IMR-90 (cell line): ENCODE results near the gene LGALS14. TPM values are rescaled to one million over a fixed set of nuclear protein-coding genes. Genes with fewer than 3 reads are reported as not detected.

Experiments used
- ATAC-seq: fragments of 200-7000 bp; cut with Tn5 transposase; 2 replicates; pipeline ENCODE4 v1.9.1; 2020; ENCODE audit warnings: low read depth, mild to moderate bottlenecking, moderate library complexity
- BruUV-seq: library from RNA; stranded (reverse); fragments of 400-500 nt; replicated peaks from 2 replicates; lab custom pipeline; 2021; lab: Mats Ljungman, UMichigan
- CTCF ChIA-PET: fragments of 300-600 bp; formaldehyde crosslinking; extraction: SDS; loops from one replicate; lab custom pipeline; 2021; ENCODE audit warnings: antibody characterized with exemption; lab: Yijun Ruan, JAX
- POLR2A ChIA-PET: fragments of 300-600 bp; sonication (Branson Sonifier 250); formaldehyde crosslinking; loops from one replicate; lab custom pipeline; 2022; ENCODE audit warnings: antibody characterized with exemption; ENCODE audit not compliant: unreplicated experiment; lab: Charles Lee
- DNase-seq: peaks from one replicate; pipeline ENCODE4 v3.0.0; 2013
- H2AFZ ChIP-seq: replicated peaks from 2 replicates; pipeline ENCODE3; 2013; ENCODE audit warnings: low read length, mild to moderate bottlenecking; ENCODE audit not compliant: poor library complexity
- H2AK5ac ChIP-seq: 2 replicates; pipeline ENCODE4 v1.6.1; 2013; ENCODE audit warnings: low read depth, low read length, inconsistent platforms
- H2AK9ac ChIP-seq: replicated peaks from 2 replicates; pipeline ENCODE3; 2013; ENCODE audit warnings: mild to moderate bottlenecking, low read depth, low read length, moderate library complexity; ENCODE audit not compliant: poor library complexity
- H2BK120ac ChIP-seq: 2 replicates; pipeline ENCODE4 v1.6.1; 2013; ENCODE audit warnings: low read depth, low read length, inconsistent platforms
- H2BK15ac ChIP-seq: 3 replicates; pipeline ENCODE4 v1.6.1; 2013; ENCODE audit warnings: low read depth, low read length, inconsistent platforms
- H2BK20ac ChIP-seq: 2 replicates; pipeline ENCODE4 v1.6.1; 2013; ENCODE audit warnings: low read depth, mild to moderate bottlenecking, inconsistent platforms, low read length, moderate library complexity
- H2BK5ac ChIP-seq: 2 replicates; pipeline ENCODE4 v1.6.1; 2013; ENCODE audit warnings: mild to moderate bottlenecking, low read depth, low read length, inconsistent platforms; ENCODE audit not compliant: poor library complexity, severe bottlenecking
- H3K14ac ChIP-seq: replicated peaks from 2 replicates; pipeline ENCODE4 v1.6.1; 2013; ENCODE audit warnings: low read depth, low read length, inconsistent platforms
- H3K18ac ChIP-seq: 2 replicates; pipeline ENCODE4 v1.6.1; 2013; ENCODE audit warnings: low read depth, low read length, control low read depth
- H3K23ac ChIP-seq: 2 replicates; pipeline ENCODE4 v1.6.1; 2013; ENCODE audit warnings: low read depth, low read length, inconsistent platforms
- H3K27ac ChIP-seq: 2 replicates; pipeline ENCODE4 v1.5.1; 2013; ENCODE audit warnings: mild to moderate bottlenecking, control low read depth, low read length; ENCODE audit not compliant: insufficient read depth
- H3K27me3 ChIP-seq: 2 replicates; pipeline ENCODE4 v1.6.1; 2013; ENCODE audit warnings: low read length; ENCODE audit not compliant: control insufficient read depth, insufficient read depth
- H3K36me3 ChIP-seq: 2 replicates; pipeline ENCODE4 v1.6.1; 2013; ENCODE audit warnings: low read length, mixed read lengths; ENCODE audit not compliant: control insufficient read depth, insufficient read depth
- H3K4ac ChIP-seq: 2 replicates; pipeline ENCODE4 v1.6.1; 2013; ENCODE audit warnings: low read depth, low read length, inconsistent platforms
- H3K4me1 ChIP-seq: 2 replicates; pipeline ENCODE4 v1.6.1; 2013; ENCODE audit warnings: low read length, mixed read lengths; ENCODE audit not compliant: control insufficient read depth, insufficient read depth
- H3K4me2 ChIP-seq: 2 replicates; pipeline ENCODE4 v1.6.1; 2013; ENCODE audit warnings: low read depth, mild to moderate bottlenecking, control low read depth, low read length, moderate library complexity
- H3K4me3 ChIP-seq: 2 replicates; pipeline ENCODE4 v1.5.1; 2013; ENCODE audit warnings: low read depth, mild to moderate bottlenecking, control low read depth, low read length, moderate library complexity; ENCODE audit not compliant: insufficient read depth
- H3K56ac ChIP-seq: 2 replicates; pipeline ENCODE4 v1.6.1; 2013; ENCODE audit warnings: low read length, inconsistent platforms; ENCODE audit not compliant: insufficient read depth; ENCODE audit errors: extremely low read depth
- H3K79me1 ChIP-seq, 2 experiments: 2 replicates each; pipeline ENCODE4 v1.6.1; 2013; ENCODE audit warnings: low read length in 2 of 2, inconsistent platforms in 1 of 2, low read depth in 1 of 2
- H3K9ac ChIP-seq: 2 replicates; pipeline ENCODE4 v1.6.1; 2013; ENCODE audit warnings: low read depth, low read length, control low read depth
- H3K9me1 ChIP-seq: 2 replicates; pipeline ENCODE4 v1.6.1; 2013; ENCODE audit warnings: low read length, inconsistent platforms; ENCODE audit not compliant: insufficient read depth
- H3K9me3 ChIP-seq: 2 replicates; pipeline ENCODE4 v1.6.1; 2013; ENCODE audit warnings: low read length; ENCODE audit not compliant: control insufficient read depth, insufficient read depth
- H4K20me1 ChIP-seq: 2 replicates; pipeline ENCODE4 v1.6.1; 2013; ENCODE audit warnings: low read length, inconsistent platforms; ENCODE audit not compliant: insufficient read depth
- H4K5ac ChIP-seq: 2 replicates; pipeline ENCODE4 v1.6.1; 2013; ENCODE audit warnings: mild to moderate bottlenecking, low read depth, low read length, control low read depth
- H4K8ac ChIP-seq, 2 experiments: 2 replicates each; pipeline ENCODE4 v1.6.1; 2013; ENCODE audit warnings: low read depth in 2 of 2, low read length in 2 of 2, control low read depth in 1 of 2, inconsistent platforms in 1 of 2
- H4K91ac ChIP-seq: 2 replicates; pipeline ENCODE4 v1.6.1; 2013; ENCODE audit warnings: low read depth, low read length, inconsistent platforms; ENCODE audit not compliant: insufficient read depth
- CHD1 ChIP-seq: IDR thresholded peaks from 2 replicates; pipeline ENCODE4 v1.6.1; 2012; ENCODE audit warnings: low read depth, low read length, improper control_type of control experiment
- CTCF ChIP-seq: conservative IDR thresholded peaks from 2 replicates; pipeline ENCODE4 v1.5.1; 2012; ENCODE audit warnings: mild to moderate bottlenecking, low read depth, low read length, improper control_type of control experiment
- ELK1 ChIP-seq: fragments of 150-350 bp; IDR thresholded peaks from 2 replicates; pipeline ENCODE4 v1.6.1; 2016; ENCODE audit warnings: low read depth, mild to moderate bottlenecking, low read length, moderate library complexity, borderline replicate concordance
- MAFK ChIP-seq: IDR thresholded peaks from 2 replicates; pipeline ENCODE4 v1.6.1; 2012; ENCODE audit warnings: low read depth, low read length, improper control_type of control experiment
- MXI1 ChIP-seq: IDR thresholded peaks from 2 replicates; pipeline ENCODE4 v1.6.1; 2012; ENCODE audit warnings: low read depth, mild to moderate bottlenecking, low read length, moderate library complexity, borderline replicate concordance
- RAD21 ChIP-seq: IDR thresholded peaks from 2 replicates; pipeline ENCODE4 v1.6.1; 2012; ENCODE audit warnings: low read length, improper control_type of control experiment
- SMC3 ChIP-seq: fragments of 150-350 bp; IDR thresholded peaks from 2 replicates; pipeline ENCODE4 v1.6.1; 2016; ENCODE audit warnings: low read depth, mild to moderate bottlenecking, antibody characterized with exemption, low read length, moderate library complexity
- WGBS, 2 experiments: methylation state at CpG; one replicate each; pipeline versions ENCODE4 v1.1.5 to v1.1.7; 2013; ENCODE audit warnings: missing lambda C conversion rate in 2 of 2; ENCODE audit not compliant: insufficient read length in 1 of 2; ENCODE audit errors: extremely low coverage in 2 of 2; 5-methylcytosine and 5-hydroxymethylcytosine counted together
- dilution Hi-C: fragments of 300-500 bp; cut with HindIII; formaldehyde crosslinking; loops from one replicate; pipeline ENCODE4 v1.14.3; 2018; ENCODE audit warnings: low sequenced_read_pairs; ENCODE audit not compliant: unreplicated experiment
- in situ Hi-C: fragments of 300-500 bp; cut with MboI; formaldehyde crosslinking; loops from 3 replicates; pipeline ENCODE4 v1.14.3; 2019; ENCODE audit warnings: low sequenced_read_pairs, inconsistent platforms, mixed read lengths
- intact Hi-C: fragments of 100-400 bp; cut with micrococcal nuclease; formaldehyde crosslinking; loops from 2 replicates; pipeline ENCODE4 v1.10.0; 2022
- polyA plus RNA-seq, 3 experiments: library from polyadenylated mRNA; depleted of rRNA; stranded (reverse); fragments of >200 nt; gene quantifications; 2 replicates each; pipeline ENCODE4 v1.2.3, GENCODE V29; 2012; ENCODE audit warnings: low replicate concordance in 1 of 3
- total RNA-seq: library from RNA; depleted of rRNA; stranded (reverse); fragments of >200 nt; gene quantifications from 2 replicates; pipeline ENCODE4 v1.2.3, GENCODE V29; 2012

The LGALS14 gene
- total and polyA plus RNA-seq, 2 of the 4 experiments (the other 2 are of a cell fraction): not detected

DNA sequence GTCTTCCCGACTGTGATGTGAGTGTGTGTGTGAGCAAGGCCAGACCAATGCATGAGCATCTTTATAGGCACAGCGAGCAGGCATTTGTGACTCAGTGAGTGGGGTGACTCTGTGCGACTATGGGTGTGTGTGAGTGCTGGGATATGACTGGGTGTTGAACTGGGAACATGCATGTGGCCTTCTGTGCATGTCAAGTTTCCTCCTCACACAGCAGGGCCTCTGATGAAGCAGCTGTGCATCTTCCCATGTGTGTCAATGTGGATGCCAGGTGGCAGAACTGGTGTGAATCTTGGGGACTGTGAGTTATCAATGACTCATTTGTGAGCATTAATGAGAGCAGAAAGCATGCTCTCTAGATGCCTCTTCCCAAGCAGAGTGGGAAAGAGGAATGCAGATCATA is 12.1 kb upstream of the LGALS14 start:
- ChIA-PET CTCF (no interaction called here), POLR2A (no interaction called here)
- Histone ChIP-seq H4K20me1 (no peaks in the 10 kb centered on the region), H3K23ac (no peak overlapping the region), H3K56ac (no peak overlapping the region), H3K27me3 (no peaks in the 10 kb centered on the region), H3K79me1 (no peaks in the 10 kb centered on the region), H3K36me3 (no peaks in the 10 kb centered on the region), H2AFZ (no peak overlapping the region), H3K14ac (no peak overlapping the region), H3K4ac (no peak overlapping the region), H2BK5ac (no peak overlapping the region), H2BK15ac (no peak overlapping the region), H4K91ac (no peak overlapping the region), H3K9ac (no peak overlapping the region), H2AK9ac (no peak overlapping the region), H3K18ac (no peak overlapping the region), H3K4me1 (no peaks in the 10 kb centered on the region), H3K4me2 (no peak overlapping the region), H2BK20ac (no peak overlapping the region), H3K9me3 (no peaks in the 10 kb centered on the region), H2BK120ac (no peak overlapping the region), H3K27ac (no peak overlapping the region), H3K9me1 (no peaks in the 10 kb centered on the region), H2AK5ac (no peak overlapping the region), H4K8ac (no peak overlapping the region), H4K5ac (no peak overlapping the region), H3K4me3 (no peak overlapping the region)
- intact Hi-C loops (no loop called here), in situ Hi-C loops (no loop called here), dilution Hi-C loops (no loop called here)
- WGBS, 2 experiments: 40% methylated on average over 1 of the region's 3 CpGs; no CpG with 5 or more reads in 1 of the 2 experiments
- TF ChIP-seq MAFK (no peak), CTCF (no peak), ELK1 (no peak), MXI1 (no peak), SMC3 (no peak), RAD21 (no peak), CHD1 (no peak)
- no TSS peak for BruUV-seq
- DNase-seq (no peak), ATAC-seq (no peak)
